Smooth muscle cell (in vitro differentiated cells): Measurements from ENCODE around the gene MAGI2. TPM values are rescaled to one million over a fixed set of nuclear protein-coding genes. Genes with fewer than 3 reads are reported as not detected.

Experiments used
- DNase-seq: peaks from one replicate; lab custom pipeline; 2025; ENCODE audit not compliant: unreplicated experiment; lab: John Stamatoyannopoulos, UW
- H2AFZ ChIP-seq: fragments of 200-600 bp; sonication (generic); 2 replicates; pipeline ENCODE4 v1.6.0; 2016; ENCODE audit warnings: antibody characterized with exemption, low read depth, mild to moderate bottlenecking
- H3F3A ChIP-seq: fragments of 200-600 bp; sonication (generic); 2 replicates; pipeline ENCODE4 v1.6.0; 2017; ENCODE audit warnings: antibody characterized with exemption, low read depth
- H3K27ac ChIP-seq: fragments of 200-600 bp; sonication (generic); 2 replicates; pipeline ENCODE4 v1.5.1; 2016; ENCODE audit warnings: low read depth, mild to moderate bottlenecking
- H3K27me3 ChIP-seq: fragments of 200-600 bp; sonication (generic); 2 replicates; pipeline ENCODE4 v1.6.1; 2016; ENCODE audit warnings: low read depth, mild to moderate bottlenecking
- H3K36me3 ChIP-seq: fragments of 200-600 bp; sonication (generic); 2 replicates; pipeline ENCODE4 v1.5.1; 2016; ENCODE audit warnings: low read depth
- H3K4me1 ChIP-seq: fragments of 200-600 bp; sonication (generic); 2 replicates; pipeline ENCODE4 v1.5.1; 2016; ENCODE audit warnings: low read depth
- H3K4me2 ChIP-seq: fragments of 200-600 bp; sonication (generic); 2 replicates; pipeline ENCODE4 v1.6.0; 2016; ENCODE audit warnings: mild to moderate bottlenecking
- H3K4me3 ChIP-seq: fragments of 200-600 bp; sonication (generic); 2 replicates; pipeline ENCODE4 v1.5.1; 2016; ENCODE audit warnings: mild to moderate bottlenecking
- H3K79me2 ChIP-seq: fragments of 200-600 bp; sonication (generic); 2 replicates; pipeline ENCODE4 v1.6.0; 2016; ENCODE audit warnings: low read depth, mild to moderate bottlenecking
- H3K9ac ChIP-seq: fragments of 200-600 bp; sonication (generic); 2 replicates; pipeline ENCODE4 v1.6.0; 2016; ENCODE audit warnings: low read depth
- H3K9me3 ChIP-seq: fragments of 200-600 bp; sonication (generic); replicated peaks from 2 replicates; pipeline ENCODE4 v1.5.1; 2016; ENCODE audit warnings: low read depth
- H4K20me1 ChIP-seq: fragments of 200-600 bp; sonication (generic); 2 replicates; pipeline ENCODE4 v1.6.0; 2016; ENCODE audit warnings: low read depth
- WGBS: methylation state at CpG from one replicate; pipeline ENCODE4 v1.1.7; 2016; ENCODE audit warnings: low lambda C conversion rate; 5-methylcytosine and 5-hydroxymethylcytosine counted together
- polyA plus RNA-seq: library from polyadenylated mRNA; unstranded; fragments of >200 nt; fragmentation: Nextera tagmentation; extraction: Ambion mirVana; gene quantifications from 2 replicates; pipeline ENCODE4 v1.2.1, GENCODE V29; 2016
- total RNA-seq: library from RNA; depleted of rRNA; stranded (reverse); fragments of >200 nt; gene quantifications from 2 replicates; pipeline ENCODE4 v1.2.3, GENCODE V29; 2014
- TF ChIP-seq, protein P1 (sequence below): fragments of 200-600 bp; sonication (generic); IDR thresholded peaks from 2 replicates; pipeline ENCODE4 v1.5.1; 2017; ENCODE audit warnings: borderline replicate concordance, mild to moderate bottlenecking, antibody characterized with exemption; ENCODE audit not compliant: insufficient read depth, poor library complexity, severe bottlenecking

Gene MAGI2
- total and polyA plus RNA-seq, 2 experiments from 2014 or later = 3.4 to 10.7 TPM

DNA sequence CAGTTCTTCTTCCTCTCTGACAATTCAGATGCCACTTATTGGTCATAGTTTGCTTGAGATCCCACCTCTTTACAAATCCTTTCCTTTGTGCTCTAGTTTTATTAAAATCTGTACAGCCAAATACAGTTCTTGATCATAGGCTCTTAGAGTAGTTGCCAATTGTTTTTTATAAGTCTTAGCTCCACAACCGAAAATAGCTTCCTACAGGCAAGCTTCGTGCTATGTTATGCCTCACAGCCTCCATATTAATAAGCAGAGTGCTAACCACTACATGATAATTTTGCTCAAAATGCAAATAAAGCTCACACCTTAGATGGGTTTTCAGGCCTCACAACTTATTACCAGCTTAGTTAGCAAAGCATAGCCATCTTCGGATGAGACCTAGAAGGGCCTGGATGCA lies 688.9 kb downstream of the MAGI2 start:
- no peak for DNase-seq
- H4K20me1 ChIP-seq = peaks cover 6% of the 10 kb centered on the region
- 96% methylated on average over 3 of the region's 3 CpGs for WGBS
- H3K27me3 ChIP-seq = peaks cover 16% of the 10 kb centered on the region
- no peak overlapping the region for H2AFZ ChIP-seq
- no peaks in the 10 kb centered on the region for H3K9me3 ChIP-seq
- no peaks in the 10 kb centered on the region for H3K79me2 ChIP-seq
- no peak overlapping the region for H3K4me2 ChIP-seq
- TF ChIP-seq, protein P1, sequence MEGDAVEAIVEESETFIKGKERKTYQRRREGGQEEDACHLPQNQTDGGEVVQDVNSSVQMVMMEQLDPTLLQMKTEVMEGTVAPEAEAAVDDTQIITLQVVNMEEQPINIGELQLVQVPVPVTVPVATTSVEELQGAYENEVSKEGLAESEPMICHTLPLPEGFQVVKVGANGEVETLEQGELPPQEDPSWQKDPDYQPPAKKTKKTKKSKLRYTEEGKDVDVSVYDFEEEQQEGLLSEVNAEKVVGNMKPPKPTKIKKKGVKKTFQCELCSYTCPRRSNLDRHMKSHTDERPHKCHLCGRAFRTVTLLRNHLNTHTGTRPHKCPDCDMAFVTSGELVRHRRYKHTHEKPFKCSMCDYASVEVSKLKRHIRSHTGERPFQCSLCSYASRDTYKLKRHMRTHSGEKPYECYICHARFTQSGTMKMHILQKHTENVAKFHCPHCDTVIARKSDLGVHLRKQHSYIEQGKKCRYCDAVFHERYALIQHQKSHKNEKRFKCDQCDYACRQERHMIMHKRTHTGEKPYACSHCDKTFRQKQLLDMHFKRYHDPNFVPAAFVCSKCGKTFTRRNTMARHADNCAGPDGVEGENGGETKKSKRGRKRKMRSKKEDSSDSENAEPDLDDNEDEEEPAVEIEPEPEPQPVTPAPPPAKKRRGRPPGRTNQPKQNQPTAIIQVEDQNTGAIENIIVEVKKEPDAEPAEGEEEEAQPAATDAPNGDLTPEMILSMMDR = no peak
- no peak overlapping the region for H3K9ac ChIP-seq
- peaks cover 9% of the 10 kb centered on the region for H3K4me1 ChIP-seq
- H3K4me3 ChIP-seq = no peak overlapping the region
- no peaks in the 10 kb centered on the region for H3F3A ChIP-seq
- no peaks in the 10 kb centered on the region for H3K36me3 ChIP-seq
- H3K27ac ChIP-seq = no peak overlapping the region

DNA sequence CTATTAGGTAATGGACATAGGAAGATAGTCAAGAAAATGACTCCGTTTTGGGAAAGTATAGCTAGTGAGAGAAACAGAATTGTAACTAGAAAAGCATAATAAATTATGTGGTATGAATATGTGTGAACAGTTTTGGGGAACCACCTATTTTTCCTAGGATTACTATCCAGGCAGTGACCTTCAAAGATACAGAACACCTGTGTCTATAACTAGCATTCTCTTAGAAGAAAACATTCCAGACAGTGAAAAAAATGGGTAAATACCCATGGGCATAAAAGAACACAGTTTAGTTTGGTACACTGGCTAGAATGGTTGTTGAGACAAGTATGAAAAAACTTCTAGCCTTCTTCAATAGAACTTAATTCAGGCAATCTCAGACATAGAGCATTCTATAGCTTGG lies 690.8 kb downstream of the MAGI2 start:
- Histone ChIP-seq H3K36me3 (no peaks in the 10 kb centered on the region), H3K4me3 (no peak overlapping the region), H3K9me3 (no peaks in the 10 kb centered on the region), H3K79me2 (no peaks in the 10 kb centered on the region), H2AFZ (no peak overlapping the region), H3F3A (no peaks in the 10 kb centered on the region), H3K27me3 (no peaks in the 10 kb centered on the region), H3K4me1 (no peaks in the 10 kb centered on the region), H3K27ac (no peak overlapping the region), H3K4me2 (no peak overlapping the region), H4K20me1 (no peaks in the 10 kb centered on the region), H3K9ac (no peak overlapping the region)
- WGBS = 95% methylated on average over 1 of the region's 1 CpG
- TF ChIP-seq, protein P1 = no peak
- DNase-seq = no peak

DNA sequence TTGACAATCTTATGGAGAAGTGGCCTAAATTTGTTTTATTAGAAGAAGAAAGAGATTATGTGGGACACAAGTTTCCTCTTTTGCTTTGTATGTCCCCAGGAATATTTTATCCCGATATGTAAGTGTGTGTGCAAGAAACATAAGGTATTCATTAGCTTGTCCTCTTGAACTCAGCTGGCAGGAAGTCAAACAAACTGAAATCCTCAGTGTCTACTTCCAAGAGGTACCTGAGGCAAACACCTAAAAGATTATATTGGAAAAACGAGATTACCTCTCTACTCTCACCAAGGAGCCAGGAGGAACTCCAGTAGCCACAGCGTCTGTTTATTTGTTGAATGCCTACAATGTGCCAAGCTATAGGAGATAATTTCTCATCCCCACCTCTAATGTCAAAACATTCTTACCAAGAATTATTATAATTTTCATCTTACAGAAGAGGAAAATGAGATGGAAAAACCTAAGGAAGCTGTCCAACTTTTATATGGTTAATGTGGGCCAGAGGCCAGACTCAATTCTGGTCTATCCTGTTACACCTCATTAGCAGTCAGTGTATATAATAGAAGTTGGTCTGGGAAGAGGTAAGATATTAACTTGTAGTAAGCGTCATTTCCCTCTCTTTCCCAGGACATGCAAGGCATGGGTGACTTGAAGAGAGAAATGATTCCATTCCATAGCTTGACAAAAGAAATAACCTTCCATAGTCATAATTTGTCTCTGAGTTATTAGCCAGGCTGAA lies 692.7 kb downstream of the MAGI2 start:
- 67% methylated on average over 4 of the region's 4 CpGs for WGBS
- H3K9ac ChIP-seq = no peak overlapping the region
- no peaks in the 10 kb centered on the region for H3K79me2 ChIP-seq
- no peak overlapping the region for H3K4me2 ChIP-seq
- H3K27me3 ChIP-seq = no peaks in the 10 kb centered on the region
- H4K20me1 ChIP-seq = no peaks in the 10 kb centered on the region
- no peak overlapping the region for H3K27ac ChIP-seq
- H3K36me3 ChIP-seq = no peaks in the 10 kb centered on the region
- no peak overlapping the region for H3K4me3 ChIP-seq
- no peaks in the 10 kb centered on the region for H3K4me1 ChIP-seq
- no peak overlapping the region for H2AFZ ChIP-seq
- no peak for DNase-seq
- TF ChIP-seq, protein P1 = no peak
- no peaks in the 10 kb centered on the region for H3K9me3 ChIP-seq
- no peaks in the 10 kb centered on the region for H3F3A ChIP-seq

DNA sequence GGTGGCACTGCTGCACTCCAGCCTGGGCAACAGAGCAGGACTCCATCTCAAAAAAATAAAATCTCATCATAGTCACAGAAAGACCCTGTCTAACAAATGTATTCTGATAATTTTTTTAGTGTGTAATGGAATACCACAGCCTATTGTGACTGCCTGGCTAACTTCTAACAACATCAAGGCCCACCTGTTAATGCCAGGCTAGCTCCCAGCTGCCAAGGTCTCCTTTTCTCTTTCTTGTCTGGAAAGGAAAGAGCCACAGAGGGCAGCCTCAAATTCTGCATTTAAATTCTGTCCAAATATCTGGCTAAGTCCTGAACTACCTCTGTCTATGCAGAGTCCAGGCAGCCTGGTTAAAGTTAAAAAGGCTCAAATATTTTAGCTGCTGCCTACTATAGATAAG lies 700.9 kb downstream of the MAGI2 start:
- Histone ChIP-seq H4K20me1 (no peaks in the 10 kb centered on the region), H3K9me3 (peaks cover 8% of the 10 kb centered on the region), H3K4me2 (no peak overlapping the region), H2AFZ (no peak overlapping the region), H3K27ac (no peak overlapping the region), H3K27me3 (no peaks in the 10 kb centered on the region), H3K79me2 (no peaks in the 10 kb centered on the region), H3F3A (no peaks in the 10 kb centered on the region), H3K9ac (no peak overlapping the region), H3K4me1 (no peaks in the 10 kb centered on the region), H3K4me3 (no peak overlapping the region), H3K36me3 (no peaks in the 10 kb centered on the region)
- TF ChIP-seq, protein P1 = no peak
- no peak for DNase-seq
